Vagina (tissue), 2 donors: ENCODE measurements around the gene CDCP1. TPM values are rescaled to one million over a fixed set of nuclear protein-coding genes. Genes with fewer than 3 reads are reported as not detected.
A peak's percentile ranks its signal among the peaks of the same experiment; 100 is the strongest.

Source experiments
- DNase-seq, 2 donors: peaks; one replicate each; pipeline ENCODE4 v3.0.0-alpha.2; 2017; ENCODE audit errors: extremely low spot score in 2 of 2
- H3K27ac ChIP-seq: fragments of 200-600 bp; sonication (generic); one replicate; pipeline ENCODE4 v1.5.1; 2019
- H3K27me3 ChIP-seq: fragments of 200-600 bp; sonication (generic); one replicate; pipeline ENCODE4 v1.5.1; 2019
- H3K36me3 ChIP-seq, 2 donors: fragments of 200-600 bp; sonication (generic); one replicate each; pipeline ENCODE4 v1.5.1; 2017 to 2019
- H3K4me1 ChIP-seq: fragments of 200-600 bp; sonication (generic); one replicate; pipeline ENCODE4 v1.5.1; 2019
- H3K4me3 ChIP-seq, 2 donors: fragments of 200-600 bp; sonication (generic); 1 replicate in 1 of 2; 2 replicates in 1 of 2; pipeline ENCODE4 v1.5.1; 2016 to 2019
- H3K9me3 ChIP-seq: fragments of 200-600 bp; sonication (generic); one replicate; pipeline ENCODE4 v1.5.1; 2019
- CTCF ChIP-seq, 3 experiments: fragments of 450-650 bp in 2 of 3; fragments of 200-600 bp in 1 of 3; sonication (generic) in 1 of 3; IDR thresholded peaks; one replicate each; pipeline ENCODE4 v1.5.1; 2017 to 2019; ENCODE audit warnings: antibody characterized with exemption in 3 of 3, mild to moderate bottlenecking in 2 of 3, moderate library complexity in 2 of 3
- POLR2A ChIP-seq, 2 donors: fragments of 450-650 bp; IDR thresholded peaks; one replicate each; pipeline ENCODE4 v1.6.1; 2017; ENCODE audit warnings: antibody characterized with exemption in 2 of 2, mild to moderate bottlenecking in 2 of 2, moderate library complexity in 2 of 2
- POLR2AphosphoS5 ChIP-seq, 2 donors: sonication (generic); formaldehyde crosslinking; IDR thresholded peaks; one replicate each; pipeline ENCODE4 v1.9.0; 2017; ENCODE audit warnings: antibody characterized with exemption in 2 of 2, mild to moderate bottlenecking in 2 of 2, low read depth in 1 of 2; ENCODE audit not compliant: insufficient read depth in 1 of 2
- intact Hi-C: fragments of 100-400 bp; cut with DNase I; formaldehyde crosslinking; loops from one replicate; pipeline ENCODE4 v1.15.1; 2023
- total RNA-seq: library from RNA; depleted of rRNA; stranded (reverse); fragments of >200 nt; gene quantifications from one replicate; pipeline ENCODE4 v1.2.3, GENCODE V29; 2016

CDCP1 gene
- total RNA-seq, 1 donor from 2014 or later, result 27.5 TPM

DNA sequence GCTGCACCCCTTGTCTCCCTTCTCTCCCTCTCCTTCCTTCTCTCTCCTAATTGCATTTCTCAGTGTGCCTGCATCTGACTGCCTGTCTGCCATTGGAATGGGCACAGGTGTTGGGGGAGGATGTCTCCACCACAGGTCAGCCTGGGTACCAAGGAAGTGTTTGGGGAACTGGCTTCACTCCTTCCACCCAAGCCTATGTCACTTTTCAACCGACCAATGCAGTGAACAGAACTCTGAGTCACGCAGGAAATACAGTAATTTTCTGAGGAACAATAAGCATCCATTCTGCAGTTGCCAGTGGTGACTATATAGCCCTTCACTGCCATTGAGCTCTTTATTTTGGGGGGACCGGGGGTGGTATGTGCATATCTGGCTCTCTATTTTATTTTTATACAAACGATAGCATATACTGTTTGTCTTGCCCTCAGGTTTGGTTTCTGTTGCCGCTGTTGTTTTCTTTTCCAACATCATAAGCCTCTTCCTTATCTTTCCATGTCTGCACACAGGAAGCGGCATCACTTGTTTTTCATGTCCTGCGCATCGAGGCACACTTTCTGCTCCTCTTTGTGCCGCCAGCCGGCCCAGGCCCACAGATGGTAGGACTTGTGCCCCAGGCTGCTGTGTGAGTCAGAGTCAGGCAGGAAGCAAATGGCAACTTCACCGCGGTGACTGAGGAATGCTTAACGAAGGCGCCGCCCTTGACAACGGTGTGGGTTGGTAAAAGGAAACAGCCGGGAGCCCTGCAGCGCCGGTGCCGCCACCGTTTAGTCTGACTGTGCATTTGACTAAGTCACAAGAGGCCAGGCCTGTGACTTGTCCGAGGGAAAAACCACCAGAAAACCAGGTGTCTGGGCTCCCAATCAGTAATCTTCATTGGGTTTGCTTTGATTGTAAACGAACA lies 21.1 kb upstream of the CDCP1 start:
- peaks cover 36% of the 10 kb centered on the region for H3K4me1 ChIP-seq
- no peak overlapping the region for H3K4me3 ChIP-seq
- no peaks in the 10 kb centered on the region for H3K9me3 ChIP-seq
- no peak for DNase-seq
- intact Hi-C loops, result no loop called here
- no peaks in the 10 kb centered on the region for H3K27me3 ChIP-seq
- peak overlapping the region; percentile 45 for H3K27ac ChIP-seq
- H3K36me3 ChIP-seq, result no peaks in the 10 kb centered on the region
- TF ChIP-seq CTCF (IDR thresholded peaks at IDR 0.05), result no peak
- peak; percentile 62 to 63 for TF ChIP-seq POLR2AphosphoS5 (IDR thresholded peaks at IDR 0.05; ENCODE audit: insufficient read depth in 1 of 2, low read depth in 1 of 2)
- TF ChIP-seq POLR2A (IDR thresholded peaks at IDR 0.05), result no peak

GRCh38 chr3:45166321-45166879 lies 20.2 kb upstream of the CDCP1 start:
- Histone ChIP-seq H3K36me3 (no peaks in the 10 kb centered on the region), H3K4me1 (peaks cover 36% of the 10 kb centered on the region)
- intact Hi-C loops, result no loop called here

GRCh38 chr3:45165497-45166283 lies 19.5 kb upstream of the CDCP1 start:
- Histone ChIP-seq H3K9me3 (no peaks in the 10 kb centered on the region), H3K27ac (no peak overlapping the region), H3K27me3 (no peaks in the 10 kb centered on the region), H3K4me3 (no peak overlapping the region), H3K36me3 (no peaks in the 10 kb centered on the region), H3K4me1 (peaks cover 36% of the 10 kb centered on the region)
- TF ChIP-seq CTCF (IDR thresholded peaks at IDR 0.05), result no peak
- no peak for TF ChIP-seq POLR2A (IDR thresholded peaks at IDR 0.05)
- TF ChIP-seq POLR2AphosphoS5 (IDR thresholded peaks at IDR 0.05; ENCODE audit: insufficient read depth in 1 of 2, low read depth in 1 of 2), result no peak
- intact Hi-C loops, result no loop called here
- no peak for DNase-seq

More at GRCh38 chr3:45166321-45166879, 20.2 kb upstream of the CDCP1 start:
- H3K27ac ChIP-seq, result peak overlapping the region; percentile 45
- H3K4me3 ChIP-seq, result no peak overlapping the region
- no peaks in the 10 kb centered on the region for H3K27me3 ChIP-seq
- no peak for TF ChIP-seq POLR2AphosphoS5 (IDR thresholded peaks at IDR 0.05; ENCODE audit: insufficient read depth in 1 of 2, low read depth in 1 of 2)
- no peak for DNase-seq
- H3K9me3 ChIP-seq, result no peaks in the 10 kb centered on the region

- H3K27me3 ChIP-seq, result no peaks in the 10 kb centered on the region
- H3K4me1 ChIP-seq, result peaks cover 23% of the 10 kb centered on the region
- no peak overlapping the region for H3K4me3 ChIP-seq
- TF ChIP-seq POLR2AphosphoS5 (IDR thresholded peaks at IDR 0.05; ENCODE audit: insufficient read depth in 1 of 2, low read depth in 1 of 2) (no peak), CTCF (IDR thresholded peaks at IDR 0.05) (no peak), POLR2A (IDR thresholded peaks at IDR 0.05) (no peak)
- no peaks in the 10 kb centered on the region for H3K9me3 ChIP-seq
- H3K27ac ChIP-seq, result no peak overlapping the region
- DNase-seq, result no peak
- H3K36me3 ChIP-seq, result no peaks in the 10 kb centered on the region
- intact Hi-C loops, result no loop called here
Observed at GRCh38 chr3:45164056-45164455, 17.9 kb upstream of the CDCP1 start.

DNA sequence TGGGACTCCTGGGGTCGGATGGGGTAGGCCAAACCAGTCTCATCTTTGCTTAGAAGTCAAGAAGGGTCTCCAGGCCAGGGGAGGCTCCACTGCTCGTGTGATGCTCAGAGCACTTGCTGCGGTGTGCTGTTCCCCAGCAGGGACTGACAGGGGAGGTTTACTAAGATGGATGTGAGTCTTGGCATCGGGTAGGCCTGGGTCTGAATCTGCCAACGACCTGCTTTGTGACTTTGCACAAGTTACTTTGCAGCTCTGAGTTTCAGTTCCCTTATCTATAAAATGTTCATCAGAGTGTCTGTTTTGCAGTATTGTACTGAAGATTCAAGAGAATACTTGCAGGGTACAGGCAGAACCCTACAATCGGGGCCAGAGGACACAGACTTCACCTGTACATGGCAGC lies 17.3 kb upstream of the CDCP1 start:
- Histone ChIP-seq H3K36me3 (no peaks in the 10 kb centered on the region), H3K4me1 (peaks cover 23% of the 10 kb centered on the region), H3K27ac (no peak overlapping the region), H3K27me3 (no peaks in the 10 kb centered on the region), H3K4me3 (no peak overlapping the region), H3K9me3 (no peaks in the 10 kb centered on the region)
- intact Hi-C loops, result no loop called here
- DNase-seq, result no peak
- TF ChIP-seq POLR2A (IDR thresholded peaks at IDR 0.05) (no peak), CTCF (IDR thresholded peaks at IDR 0.05) (no peak), POLR2AphosphoS5 (IDR thresholded peaks at IDR 0.05; ENCODE audit: insufficient read depth in 1 of 2, low read depth in 1 of 2) (no peak)
